Hair follicle dermal papilla cell (primary cell): Measurements from ENCODE around the gene PPP1R36. TPM values are rescaled to one million over a fixed set of nuclear protein-coding genes. Genes with fewer than 3 reads are reported as not detected.

Source experiments
- small RNA-seq: library from RNA; depleted of rRNA; stranded (forward); fragments of <200 nt; gene quantifications from one replicate; pipeline ENCODE3, GENCODE V24; 2012
- total RNA-seq: library from RNA; depleted of rRNA; stranded (reverse); fragments of >200 nt; gene quantifications from 2 replicates; pipeline ENCODE4 v1.2.3, GENCODE V29; 2012

Gene PPP1R36
- 1.8 and 2.9 TPM in 2 replicates for total RNA-seq

GRCh38 chr14:64549791-64550620, at the start of gene PPP1R36:
Gene PPP1R36, plus strand, starts transcription at chr14:64549961. Its CDS starts 37 bp downstream, at chr14:64549998.

GRCh38 chr14:64503434-64504309, 46.1 kb upstream of the PPP1R36 start, which contains the start of gene ZBTB25:
Gene ZBTB25, minus strand, starts transcription at chr14:64503838. Its CDS starts 13,305 bp downstream, at chr14:64490533.

GRCh38 chr14:64504310-64504896, 45.4 kb upstream of the PPP1R36 start, which contains the start of gene ZBTB1:
Gene ZBTB1, plus strand, starts transcription at chr14:64504770. Its CDS starts 16,735 bp downstream, at chr14:64521505.

GRCh38 chr14:64540208-64541202, 9.3 kb upstream of the PPP1R36 start, which contains the start of gene HSPA2:
Gene HSPA2, plus strand, starts transcription at chr14:64540741. Its CDS starts 109 bp downstream, at chr14:64540850.

Small RNA genes lying within 50 kb of the gene (small RNA-seq; reads per million reads assigned to genes)
- not detected for gene AL049869.4

Other genes starting within 250 kb of the PPP1R36 start
- 34.6 and 45.6 TPM in 2 replicates for gene MTHFD1, start 161.6 kb upstream of the PPP1R36 start, total RNA-seq
- 0.36 and 0.65 TPM in 2 replicates for gene AKAP5, start 84.5 kb upstream of the PPP1R36 start, total RNA-seq
- 6.2 and 8.3 TPM in 2 replicates for gene ZBTB25, start 46.1 kb upstream of the PPP1R36 start, total RNA-seq
- 55.6 and 70.3 TPM in 2 replicates for gene ZBTB1, start 45.2 kb upstream of the PPP1R36 start, total RNA-seq
- gene HSPA2, start 9.2 kb upstream of the PPP1R36 start, total RNA-seq = 29.2 and 30.2 TPM in 2 replicates
- gene PLEKHG3, start 154.5 kb downstream of the PPP1R36 start, total RNA-seq = 5.8 and 6.5 TPM in 2 replicates